Lower leg skin (tissue), 4 donors: ENCODE data around the gene MYL12B. TPM values are rescaled to one million over a fixed set of nuclear protein-coding genes. Genes with fewer than 3 reads are reported as not detected.

ENCODE experiments used
- DNase-seq, 2 donors: peaks; one replicate each; pipeline ENCODE4 v3.0.0-alpha.2; 2019; ENCODE audit warnings: low spot score in 2 of 2
- H3K4me3 ChIP-seq: fragments of 200-600 bp; sonication (generic); 2 replicates; pipeline ENCODE4 v1.5.1; 2017; ENCODE audit warnings: mild to moderate bottlenecking, low read depth; ENCODE audit not compliant: poor library complexity, severe bottlenecking
- POLR2A ChIP-seq, 2 donors: fragments of 450-650 bp; IDR thresholded peaks; one replicate each; pipeline ENCODE4 v1.6.1; 2016 to 2017; ENCODE audit warnings: antibody characterized with exemption in 2 of 2, mild to moderate bottlenecking in 1 of 2, moderate library complexity in 1 of 2
- WGBS, 2 donors: methylation state at CpG; one replicate each; pipeline ENCODE4 v1.1.5; 2018; 5-methylcytosine and 5-hydroxymethylcytosine counted together
- intact Hi-C: fragments of 100-400 bp; cut with DNase I; formaldehyde crosslinking; loops from one replicate; pipeline ENCODE4 v1.15.0; 2023; ENCODE audit warnings: low total_unique reads
- total RNA-seq, 4 donors: library from RNA; depleted of rRNA; stranded (reverse); fragments of >200 nt; gene quantifications; one replicate each; pipeline ENCODE4 v1.1.0, GENCODE V29; 2016
- TF ChIP-seq, protein P1 (sequence below), 3 donors: fragments of 450-650 bp; IDR thresholded peaks; one replicate each; pipeline ENCODE4 v1.5.1; 2016; ENCODE audit warnings: antibody characterized with exemption in 3 of 3, mild to moderate bottlenecking in 3 of 3, moderate library complexity in 2 of 3

Gene MYL12B
- total RNA-seq, 4 donors from 2014 or later = 240 to 360 (median 286) TPM

DNA sequence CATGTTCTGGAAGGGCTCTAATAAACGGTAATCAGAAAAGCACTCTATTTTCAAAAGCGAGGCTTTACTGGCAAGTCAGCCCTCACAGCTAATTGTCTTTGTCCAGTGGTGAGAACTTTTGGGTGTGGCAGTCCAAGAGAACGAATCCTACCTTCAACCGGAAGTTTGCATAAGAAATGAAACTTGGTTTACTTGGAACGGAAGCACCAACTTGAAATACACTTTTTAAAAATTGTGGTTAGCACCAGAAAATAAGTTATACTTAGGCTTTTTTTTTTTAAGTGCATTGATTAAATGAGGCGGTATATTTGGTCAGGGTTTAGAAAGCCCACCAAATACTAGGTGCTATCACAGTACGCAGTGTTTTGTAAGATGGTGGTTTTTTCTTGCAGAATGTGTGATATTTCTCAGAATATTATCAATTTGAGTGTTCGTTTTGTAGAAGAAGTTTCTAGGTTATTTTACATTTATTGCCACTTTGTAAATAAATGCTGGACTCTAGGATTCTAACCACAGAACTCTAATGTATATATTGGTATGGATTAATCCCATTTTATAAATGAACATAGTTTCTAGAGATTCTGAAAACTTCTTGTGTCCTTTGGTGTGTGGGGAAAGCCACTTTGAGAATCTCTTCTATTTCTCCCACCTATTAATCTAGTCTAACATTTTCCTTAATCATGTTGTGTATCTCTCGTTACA, 13.1 kb upstream of the MYL12B start:
- intact Hi-C loops = no loop called here
- peak in 1 of 2 donors; percentile 42 for DNase-seq
- 13 to 15% methylated on average over 9 of the region's 9 CpGs for WGBS, 2 donors
- TF ChIP-seq POLR2A (IDR thresholded peaks at IDR 0.05) = no peak
- TF ChIP-seq, protein P1, sequence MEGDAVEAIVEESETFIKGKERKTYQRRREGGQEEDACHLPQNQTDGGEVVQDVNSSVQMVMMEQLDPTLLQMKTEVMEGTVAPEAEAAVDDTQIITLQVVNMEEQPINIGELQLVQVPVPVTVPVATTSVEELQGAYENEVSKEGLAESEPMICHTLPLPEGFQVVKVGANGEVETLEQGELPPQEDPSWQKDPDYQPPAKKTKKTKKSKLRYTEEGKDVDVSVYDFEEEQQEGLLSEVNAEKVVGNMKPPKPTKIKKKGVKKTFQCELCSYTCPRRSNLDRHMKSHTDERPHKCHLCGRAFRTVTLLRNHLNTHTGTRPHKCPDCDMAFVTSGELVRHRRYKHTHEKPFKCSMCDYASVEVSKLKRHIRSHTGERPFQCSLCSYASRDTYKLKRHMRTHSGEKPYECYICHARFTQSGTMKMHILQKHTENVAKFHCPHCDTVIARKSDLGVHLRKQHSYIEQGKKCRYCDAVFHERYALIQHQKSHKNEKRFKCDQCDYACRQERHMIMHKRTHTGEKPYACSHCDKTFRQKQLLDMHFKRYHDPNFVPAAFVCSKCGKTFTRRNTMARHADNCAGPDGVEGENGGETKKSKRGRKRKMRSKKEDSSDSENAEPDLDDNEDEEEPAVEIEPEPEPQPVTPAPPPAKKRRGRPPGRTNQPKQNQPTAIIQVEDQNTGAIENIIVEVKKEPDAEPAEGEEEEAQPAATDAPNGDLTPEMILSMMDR (IDR thresholded peaks at IDR 0.05) = no peak
- no peak overlapping the region for H3K4me3 ChIP-seq

DNA sequence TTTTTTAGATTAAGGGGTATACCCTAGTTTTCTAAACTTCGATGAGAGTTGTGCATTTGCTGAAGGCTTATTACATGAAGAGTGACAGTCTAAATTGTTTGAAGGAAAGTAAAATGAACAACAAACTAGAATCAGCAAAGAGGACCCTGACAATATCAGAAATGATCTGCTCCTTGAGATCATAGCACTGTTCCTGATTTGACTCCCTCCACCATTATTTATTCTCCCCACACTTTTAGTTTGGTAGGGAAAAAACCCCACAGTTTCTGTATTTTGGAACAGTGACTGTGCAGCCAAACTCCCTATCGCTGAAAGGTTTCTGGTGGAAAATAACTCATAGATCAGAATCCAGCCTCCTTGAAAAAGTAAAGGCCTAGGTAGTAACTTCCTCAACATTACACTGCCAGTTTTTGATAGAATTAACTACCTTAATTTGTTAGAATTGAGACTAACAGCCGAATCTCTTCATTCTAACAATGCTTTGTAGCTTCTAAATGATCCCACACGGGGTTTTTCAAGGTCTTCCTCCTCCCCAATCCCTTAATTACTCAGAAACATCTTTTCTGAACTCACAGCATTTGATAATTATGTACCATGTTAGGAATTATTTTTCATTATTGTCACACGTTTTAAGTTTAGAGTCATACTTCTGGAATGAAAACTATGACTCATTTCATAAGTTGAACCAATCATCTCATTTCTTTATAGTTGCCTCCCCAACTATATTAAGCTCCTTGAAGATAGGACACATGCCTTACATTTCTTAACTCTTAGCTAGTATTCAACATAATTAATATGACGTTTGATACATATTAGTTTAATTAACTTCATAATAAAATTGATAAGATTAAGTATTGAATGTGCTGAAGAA, 11.5 kb upstream of the MYL12B start:
- WGBS, 2 donors = 29% methylated on average over 6 of the region's 6 CpGs
- no peak overlapping the region for H3K4me3 ChIP-seq
- DNase-seq = no peak
- intact Hi-C loops = no loop called here
- TF ChIP-seq POLR2A (IDR thresholded peaks at IDR 0.05) = no peak
- TF ChIP-seq, protein P1 (IDR thresholded peaks at IDR 0.05) = no peak

DNA sequence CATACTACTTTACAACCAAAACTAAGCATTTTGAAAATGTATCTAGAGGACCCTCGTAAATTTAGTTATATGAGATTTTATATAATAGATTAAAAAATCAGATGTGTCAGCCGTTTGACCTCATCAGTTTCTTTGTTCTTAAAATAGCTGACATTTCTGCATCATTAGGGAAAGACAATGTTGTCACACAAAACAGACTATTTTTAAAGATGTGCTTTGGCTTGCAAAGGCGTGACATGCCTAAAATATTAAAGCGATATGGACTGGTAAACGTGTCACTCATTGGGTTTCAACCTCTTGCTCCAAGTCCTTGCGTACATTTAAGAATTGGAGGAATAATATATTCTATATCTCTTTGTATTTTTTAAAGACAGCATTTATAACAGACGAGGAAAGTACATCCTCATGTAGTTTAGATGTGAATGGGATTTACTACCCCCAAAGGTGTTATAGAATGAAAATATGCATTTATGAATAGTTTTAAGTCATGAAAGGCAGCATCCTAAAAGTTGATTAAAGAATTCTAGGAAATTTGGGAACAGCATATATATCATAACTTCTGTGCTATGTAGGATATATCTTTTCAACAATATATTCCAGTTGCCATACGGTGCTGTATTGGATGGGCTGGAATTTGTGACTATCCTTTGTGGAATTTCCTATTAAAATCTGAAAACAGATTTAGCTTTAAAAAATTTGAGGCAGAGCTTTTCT, 10.5 kb upstream of the MYL12B start:
- intact Hi-C loops = no loop called here
- no peak for TF ChIP-seq POLR2A (IDR thresholded peaks at IDR 0.05)
- TF ChIP-seq, protein P1 (IDR thresholded peaks at IDR 0.05) = no peak
- 57 to 69% methylated on average over 8 of the region's 8 CpGs for WGBS, 2 donors
- DNase-seq = no peak
- no peak overlapping the region for H3K4me3 ChIP-seq

DNA sequence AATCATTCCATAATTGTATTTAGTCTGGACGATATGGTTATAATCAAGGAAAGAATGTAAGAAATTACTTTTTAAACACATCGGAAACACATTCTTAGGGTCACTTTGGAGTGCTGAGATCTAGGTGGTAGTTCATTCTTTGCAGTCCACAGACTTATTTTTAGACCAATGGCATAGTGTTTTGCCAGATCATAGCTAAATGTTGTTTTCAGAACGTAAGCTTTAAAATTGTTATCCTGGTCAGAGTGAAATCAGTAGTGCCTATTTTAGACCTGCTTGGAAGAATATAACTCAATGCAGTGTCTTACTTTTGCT, 10.0 kb upstream of the MYL12B start:
- TF ChIP-seq, protein P1 (IDR thresholded peaks at IDR 0.05) = no peak
- TF ChIP-seq POLR2A (IDR thresholded peaks at IDR 0.05) = no peak
- no peak overlapping the region for H3K4me3 ChIP-seq
- no peak for DNase-seq
- WGBS, 2 donors = 58 to 63% methylated on average over 3 of the region's 3 CpGs
- intact Hi-C loops = no loop called here

DNA sequence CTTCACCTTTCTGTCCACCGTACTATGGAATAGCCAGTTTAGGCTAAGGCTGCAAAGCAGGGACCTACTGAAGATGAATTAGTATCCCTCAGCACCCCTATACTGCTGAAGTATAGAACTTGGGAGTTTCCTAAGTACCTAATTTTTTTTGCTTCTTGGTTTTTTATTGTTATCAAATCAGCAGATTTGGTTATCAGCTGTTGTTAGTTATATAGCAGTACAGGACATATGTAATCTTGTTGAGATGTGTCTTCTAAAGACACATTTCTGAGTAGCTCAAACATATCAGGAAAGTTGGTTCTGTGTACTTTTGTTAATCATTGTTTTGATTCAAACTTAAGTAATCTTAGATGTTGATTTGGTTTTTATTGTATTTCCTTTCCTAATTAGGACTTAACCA, 9.1 kb upstream of the MYL12B start:
- 95 to 96% methylated on average over 1 of the region's 1 CpG for WGBS, 2 donors
- DNase-seq = no peak
- TF ChIP-seq, protein P1 (IDR thresholded peaks at IDR 0.05) = no peak
- no peak for TF ChIP-seq POLR2A (IDR thresholded peaks at IDR 0.05)
- H3K4me3 ChIP-seq = no peak overlapping the region
- intact Hi-C loops = no loop called here
